ENCODE results near the gene F10.
"Not testable (repeated sequence)": the region's sequence is repeated elsewhere in the genome, so short reads cannot be mapped to it uniquely, and the experiment has no call there.

The F10 gene

GRCh38 chr13:113102727-113103126 lies 19.9 kb upstream of the F10 start:
- no peak for DNase-seq

DNA sequence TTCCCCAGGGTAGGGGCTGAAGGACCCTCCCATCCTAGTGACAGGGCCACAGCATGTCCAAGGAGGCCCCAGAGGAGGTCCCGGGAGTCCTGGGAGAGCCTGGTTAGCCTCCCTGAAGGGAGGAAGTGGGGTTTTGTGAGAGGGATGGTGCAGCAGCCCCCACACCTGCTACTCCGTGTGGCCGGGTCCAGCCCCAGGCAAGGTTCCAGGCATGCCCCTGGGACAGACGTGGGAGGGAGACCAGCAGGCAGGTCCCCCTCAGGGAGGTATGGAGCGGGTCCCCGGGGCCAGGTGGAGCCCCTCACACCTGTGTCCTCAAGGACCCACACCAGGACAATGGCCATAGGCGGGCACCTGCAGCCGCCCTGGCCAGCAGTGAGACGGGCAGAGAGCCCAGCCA lies 19.0 kb upstream of the F10 start:
- DNase-seq, result no peak

DNA sequence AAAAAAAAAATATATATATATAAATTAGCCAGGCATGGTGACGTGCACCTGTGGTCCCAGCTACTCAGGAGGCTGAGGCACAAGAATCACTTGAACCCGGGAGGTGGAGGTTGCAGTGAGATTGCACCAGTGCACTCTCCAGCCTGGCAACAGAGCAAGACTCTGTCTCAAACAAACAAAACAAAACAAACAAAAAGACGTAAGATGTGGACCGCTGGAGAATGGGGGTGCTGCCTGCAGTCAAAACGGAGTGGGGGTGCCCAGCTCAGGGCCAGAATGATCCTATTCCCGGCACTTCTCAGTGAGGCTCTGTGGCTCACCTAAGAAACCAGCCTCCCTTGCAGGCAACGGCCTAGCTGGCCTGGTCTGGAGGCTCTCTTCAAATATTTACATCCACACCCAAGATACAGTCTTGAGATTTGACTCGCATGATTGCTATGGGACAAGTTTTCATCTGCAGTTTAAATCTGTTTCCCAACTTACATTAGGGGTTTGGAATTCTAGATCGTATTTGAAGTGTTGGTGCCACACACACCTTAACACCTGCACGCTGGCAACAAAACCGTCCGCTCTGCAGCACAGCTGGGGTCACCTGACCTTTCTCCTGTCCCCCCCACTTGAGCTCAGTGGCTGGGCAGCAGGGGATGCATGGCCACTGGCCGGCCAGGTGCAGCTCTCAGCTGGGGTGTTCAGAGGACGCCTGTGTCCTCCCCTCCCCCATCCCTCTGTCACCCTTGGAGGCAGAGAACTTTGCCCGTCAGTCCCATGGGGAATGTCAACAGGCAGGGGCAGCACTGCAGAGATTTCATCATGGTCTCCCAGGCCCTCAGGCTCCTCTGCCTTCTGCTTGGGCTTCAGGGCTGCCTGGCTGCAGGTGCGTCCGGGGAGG lies 17.3 kb upstream of the F10 start, which contains the start of gene F7:
Gene F7 (plus strand): TSS at position 760 of the 889 bp plus-strand sequence. CDS start 51 bp downstream, at position 811.
- DNase-seq, result no peak

GRCh38 chr13:113105921-113106452 lies 16.6 kb upstream of the F10 start:
- DNase-seq, result no peak

DNA sequence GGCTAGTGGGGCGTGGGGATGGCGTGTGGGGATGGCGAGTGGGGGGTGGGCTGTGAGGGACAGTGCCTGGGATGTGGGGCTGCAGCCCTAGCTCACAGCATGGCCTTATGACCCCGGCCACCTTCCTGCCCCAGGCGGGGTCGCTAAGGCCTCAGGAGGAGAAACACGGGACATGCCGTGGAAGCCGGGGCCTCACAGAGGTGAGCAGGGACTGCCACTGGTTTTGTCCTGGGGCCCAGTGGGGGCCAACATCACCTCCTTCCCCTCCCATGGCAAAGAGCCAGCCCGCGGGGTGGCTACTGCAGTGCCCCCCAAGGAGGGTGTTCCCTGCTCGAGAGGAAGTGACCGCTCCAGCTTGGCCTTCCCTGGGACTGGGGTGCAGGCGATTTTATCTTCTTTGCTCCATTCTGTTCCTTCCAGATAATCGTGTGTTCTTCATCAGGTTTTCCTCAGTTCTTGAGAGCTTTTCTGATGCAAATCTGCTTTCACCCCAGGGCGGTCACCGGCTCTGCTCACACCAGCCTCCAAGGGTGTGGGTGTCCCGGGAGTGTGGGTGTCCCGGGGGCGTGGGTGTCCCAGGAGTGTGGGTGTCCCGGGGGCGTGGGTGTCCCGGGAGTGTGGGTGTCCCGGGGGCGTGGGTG lies 15.8 kb upstream of the F10 start:
- DNase-seq, result no peak

DNA sequence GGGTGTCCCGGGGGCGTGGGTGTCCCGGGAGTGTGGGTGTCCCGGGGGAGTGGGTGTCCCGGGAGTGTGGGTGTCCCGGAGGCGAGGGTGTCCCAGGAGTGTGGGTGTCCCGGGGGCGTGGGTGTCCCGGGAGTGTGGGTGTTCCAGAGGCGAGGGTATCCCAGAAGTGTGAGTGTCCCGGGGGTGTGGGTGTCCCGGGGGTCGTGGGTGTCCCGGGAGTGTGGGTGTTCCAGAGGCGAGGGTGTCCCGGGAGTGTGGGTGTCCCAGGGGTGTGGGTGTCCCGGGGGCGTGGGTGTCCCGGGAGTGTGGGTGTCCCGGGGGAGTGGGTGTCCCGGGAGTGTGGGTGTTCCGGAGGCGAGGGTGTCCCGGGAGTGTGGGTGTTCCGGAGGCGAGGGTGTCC lies 14.1 kb upstream of the F10 start:
- not testable (repeated sequence) for DNase-seq

GRCh38 chr13:113109151-113110047 lies 13.2 kb upstream of the F10 start:
- no peak for DNase-seq

DNA sequence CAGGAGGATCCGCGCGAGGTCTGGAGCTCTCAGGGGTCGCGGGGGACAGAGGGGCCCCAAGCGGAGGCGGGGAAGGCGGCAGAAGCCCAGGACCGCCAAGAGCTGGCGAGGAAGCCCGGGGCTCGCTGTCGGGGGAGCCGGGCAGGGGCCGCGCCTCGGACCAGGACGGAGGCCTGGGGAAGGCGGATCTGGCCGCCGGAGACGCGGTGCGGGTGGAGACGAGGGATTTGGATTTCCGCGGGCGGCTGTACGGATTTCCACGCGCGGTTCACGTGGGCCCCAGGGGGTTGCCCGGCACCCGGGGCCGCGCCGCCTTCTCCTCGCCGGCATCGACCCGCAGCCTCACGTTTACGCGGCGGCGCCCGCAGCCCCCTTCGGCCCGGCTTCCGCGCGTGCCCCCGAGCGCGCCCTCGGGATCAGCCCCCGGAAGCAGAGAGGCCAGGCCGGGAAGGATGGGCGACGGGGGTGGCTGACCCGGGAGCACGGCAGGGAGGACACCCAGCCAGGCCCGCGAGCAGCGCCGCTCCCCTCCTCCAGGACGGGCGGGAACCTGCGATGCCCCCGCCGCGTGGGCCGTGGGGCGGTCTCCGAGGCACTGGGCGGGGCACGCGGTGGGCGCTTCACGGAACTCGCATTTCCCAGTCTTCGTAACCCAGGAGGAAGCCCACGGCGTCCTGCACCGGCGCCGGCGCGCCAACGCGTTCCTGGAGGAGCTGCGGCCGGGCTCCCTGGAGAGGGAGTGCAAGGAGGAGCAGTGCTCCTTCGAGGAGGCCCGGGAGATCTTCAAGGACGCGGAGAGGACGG lies 12.3 kb upstream of the F10 start:
- peak; percentile 56 to 57 for DNase-seq

GRCh38 chr13:113110852-113111315 lies 11.7 kb upstream of the F10 start:
- peak; percentile 14 to 25 for DNase-seq

DNA sequence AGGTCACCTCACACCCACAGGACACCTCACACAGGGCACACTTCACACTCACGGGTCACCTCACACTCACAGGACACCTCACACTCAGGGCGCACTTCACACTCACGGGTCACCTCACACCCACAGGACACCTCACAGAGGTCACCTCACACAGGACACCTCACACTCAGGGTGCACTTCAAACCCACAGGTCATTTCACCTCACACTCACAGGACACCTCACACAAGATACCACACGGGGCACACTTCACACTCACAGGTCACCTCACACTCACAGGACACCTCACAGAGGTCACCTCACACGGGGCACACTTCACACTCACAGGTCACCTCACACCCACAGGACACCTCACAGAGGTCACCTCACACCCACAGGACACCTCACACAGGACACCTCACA lies 10.8 kb upstream of the F10 start:
- DNase-seq, result not testable (repeated sequence)

GRCh38 chr13:113112475-113112874 lies 10.1 kb upstream of the F10 start:
- DNase-seq, result not testable (repeated sequence)

DNA sequence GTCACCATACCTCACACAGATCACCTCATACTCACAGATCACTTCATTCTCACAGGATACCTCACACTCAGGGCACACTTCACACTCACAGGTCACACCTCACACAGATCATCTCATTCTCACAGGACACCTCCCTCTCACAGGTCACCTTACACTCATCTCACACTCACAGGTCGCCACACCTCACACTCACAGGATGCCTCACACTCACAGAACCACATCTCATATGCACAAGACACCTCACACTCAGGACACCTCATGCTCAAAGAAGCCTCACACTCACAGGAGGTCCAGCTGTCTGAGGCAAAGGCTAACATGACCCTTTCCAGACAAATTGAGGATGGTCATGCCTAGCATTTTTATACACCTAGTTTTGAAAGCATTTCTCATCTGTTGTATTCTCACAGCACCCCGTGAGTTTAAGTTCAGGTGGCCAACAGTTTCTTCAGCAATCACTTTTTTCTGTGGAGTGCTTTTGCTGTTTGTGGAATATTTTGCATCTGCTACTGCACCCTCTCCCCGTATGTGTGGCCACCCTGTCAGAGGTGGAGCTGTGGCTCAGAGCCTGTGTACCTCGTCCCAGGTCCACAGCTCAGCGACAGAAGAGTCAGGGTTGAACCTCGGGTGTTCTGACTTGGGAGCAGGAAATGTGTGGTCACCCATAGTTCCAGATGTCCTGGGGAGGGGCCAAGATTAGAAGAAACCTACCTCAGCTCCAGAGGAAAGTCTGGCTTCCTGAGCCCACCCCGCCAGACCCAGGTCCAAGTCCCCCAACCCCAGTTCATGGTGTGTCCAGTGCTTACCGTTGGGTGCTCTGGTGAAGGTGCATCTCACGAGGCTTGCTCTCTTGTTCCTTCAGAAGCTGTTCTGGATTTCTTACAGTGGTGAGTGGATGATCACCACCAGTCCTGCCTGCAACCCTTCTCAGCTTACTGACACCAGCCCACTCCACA lies 9.4 kb upstream of the F10 start:
- no peak for DNase-seq

- DNase-seq, result no peak
Measured at GRCh38 chr13:113113846-113114271, 8.7 kb upstream of the F10 start.

- no peak for DNase-seq
Measured at GRCh38 chr13:113114511-113115362, 7.9 kb upstream of the F10 start.

DNA sequence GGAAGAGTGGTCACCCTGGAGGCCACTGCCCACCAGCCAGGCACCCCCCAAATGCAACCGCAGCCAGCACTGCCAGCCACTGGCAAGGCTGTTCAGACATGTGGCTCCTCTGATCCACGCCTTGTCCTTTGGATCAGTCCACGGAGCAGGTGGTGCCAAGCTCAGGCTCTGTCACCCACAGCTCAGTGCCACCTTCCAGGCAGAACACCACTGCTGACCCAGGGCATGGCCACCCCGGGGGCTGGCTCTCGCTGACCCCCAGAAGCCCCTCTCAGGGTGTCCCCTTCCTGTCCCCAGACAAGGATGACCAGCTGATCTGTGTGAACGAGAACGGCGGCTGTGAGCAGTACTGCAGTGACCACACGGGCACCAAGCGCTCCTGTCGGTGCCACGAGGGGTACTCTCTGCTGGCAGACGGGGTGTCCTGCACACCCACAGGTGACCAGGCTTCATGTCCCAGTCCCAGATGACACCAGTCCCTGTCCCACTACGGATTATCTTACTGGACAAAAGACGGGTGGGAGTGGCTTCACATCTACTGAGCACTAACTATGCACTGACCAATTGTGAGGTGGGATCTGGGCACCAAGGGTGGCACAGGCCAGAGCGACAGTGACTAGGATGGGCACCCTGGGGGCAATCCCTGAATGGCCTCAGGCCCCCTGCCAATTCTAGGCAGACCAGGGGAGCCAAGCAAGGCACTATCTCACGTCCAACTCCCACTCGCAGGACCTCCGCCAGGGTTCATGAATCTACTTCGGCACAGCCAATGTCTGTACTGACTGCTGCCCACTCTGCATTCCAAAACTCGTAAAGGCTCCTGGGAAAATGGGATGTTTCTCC lies 7.0 kb upstream of the F10 start:
- DNase-seq, result no peak

DNA sequence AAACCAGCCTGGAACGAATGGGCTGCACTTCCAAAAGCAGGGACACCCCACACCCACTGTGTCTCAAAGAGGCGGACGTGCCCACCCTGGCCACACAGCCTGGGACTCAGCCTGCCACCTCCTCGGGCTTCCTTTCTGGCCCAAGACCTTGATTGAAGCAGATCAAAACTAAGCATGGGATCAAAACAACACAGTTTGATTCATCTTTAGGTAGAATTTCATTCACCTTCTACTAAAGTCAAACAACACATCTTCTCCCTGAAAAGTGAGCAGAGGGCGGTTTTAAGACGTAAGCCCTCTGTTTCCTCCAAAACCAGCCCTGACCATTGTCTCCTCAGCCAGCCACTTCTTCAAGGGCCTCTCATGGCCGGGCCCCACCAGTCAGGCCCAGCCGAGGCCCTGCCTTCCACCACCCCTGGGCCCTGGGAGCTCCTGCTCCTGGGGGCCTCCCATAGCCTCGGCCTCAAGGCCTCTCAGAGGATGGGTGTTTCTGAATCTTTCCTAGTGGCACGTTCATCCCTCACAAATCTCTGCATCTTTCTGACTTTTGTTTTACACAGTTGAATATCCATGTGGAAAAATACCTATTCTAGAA lies 6.3 kb upstream of the F10 start:
- no peak for DNase-seq

DNA sequence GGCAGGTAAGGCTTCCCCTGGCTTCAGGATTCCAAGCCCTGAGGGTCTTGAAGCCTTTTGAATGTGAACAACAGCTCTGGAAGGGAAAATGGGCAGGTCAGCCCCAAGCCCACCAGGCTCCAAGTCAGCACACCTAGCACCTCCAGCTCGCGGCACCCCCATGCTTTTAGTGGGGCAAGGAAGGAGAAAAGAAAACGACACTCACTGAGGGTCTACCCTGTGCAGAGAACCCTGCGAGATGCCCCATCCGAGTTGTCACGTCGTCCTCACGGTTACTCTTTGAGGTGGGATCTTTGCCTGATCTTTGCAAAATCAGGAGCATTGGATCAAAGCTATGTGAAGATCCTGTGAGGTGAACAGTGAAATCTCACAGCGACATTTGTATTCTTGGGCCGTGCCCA lies 5.7 kb upstream of the F10 start:
- DNase-seq, result no peak

DNA sequence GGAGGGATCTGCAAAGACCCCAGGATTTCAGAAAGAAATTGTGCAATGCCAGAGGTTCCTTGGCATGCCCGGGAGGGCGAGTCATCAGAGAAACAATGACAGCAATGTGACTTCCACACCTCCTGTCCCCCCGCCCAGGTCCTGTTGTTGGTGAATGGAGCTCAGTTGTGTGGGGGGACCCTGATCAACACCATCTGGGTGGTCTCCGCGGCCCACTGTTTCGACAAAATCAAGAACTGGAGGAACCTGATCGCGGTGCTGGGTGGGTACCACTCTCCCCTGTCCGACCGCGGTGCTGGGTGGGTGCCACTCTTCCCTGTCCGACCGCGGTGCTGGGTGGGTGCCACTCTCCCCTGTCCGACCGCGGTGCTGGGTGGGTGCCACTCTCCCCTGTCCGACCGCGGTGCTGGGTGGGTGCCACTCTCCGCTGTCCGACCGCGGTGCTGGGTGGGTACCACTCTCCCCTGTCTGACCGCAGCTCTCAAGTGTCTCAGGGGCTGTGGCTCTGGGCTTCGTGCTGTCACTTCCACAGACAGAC lies 5.2 kb upstream of the F10 start:
- no peak for DNase-seq

Measured in activated CD4-positive, alpha-beta T cell treated with anti-CD3 and anti-CD28 coated beads for 4 hours (primary cell).